H1 (cell line): ENCODE data around the gene PRSS2.

Experiments
- CEBPB ChIP-seq: IDR thresholded peaks from 2 replicates; pipeline ENCODE4 v1.6.1; 2012; ENCODE audit warnings: low read depth, low read length
- CREB1 ChIP-seq: IDR thresholded peaks from 2 replicates; pipeline ENCODE4 v1.6.1; 2012; ENCODE audit warnings: inconsistent platforms
- CTCF ChIP-seq, 3 experiments: IDR thresholded peaks; 1 replicate in 2 of 3; 2 replicates in 1 of 3; pipeline versions ENCODE4 v1.5.1 to v1.6.1; 2011; ENCODE audit warnings: low read length in 3 of 3, mild to moderate bottlenecking in 3 of 3, inconsistent platforms in 2 of 3, low read depth in 1 of 3, moderate library complexity in 1 of 3; ENCODE audit not compliant: insufficient read depth in 1 of 3; ENCODE audit errors: control extremely low read depth in 1 of 3
- EGR1 ChIP-seq: IDR thresholded peaks from 2 replicates; pipeline ENCODE4 v1.6.1; 2011; ENCODE audit warnings: low read depth, low read length, borderline replicate concordance
- EP300 ChIP-seq, 2 experiments: IDR thresholded peaks; 1 replicate in 1 of 2; 2 replicates in 1 of 2; pipeline ENCODE4 v1.6.1; 2011 to 2012; ENCODE audit warnings: low read depth in 2 of 2, low read length in 2 of 2, mild to moderate bottlenecking in 2 of 2, borderline replicate concordance in 1 of 2, inconsistent platforms in 1 of 2, moderate library complexity in 1 of 2
- EZH2 ChIP-seq: fragments of 200-600 bp; sonication (generic); IDR thresholded peaks from 2 replicates; pipeline ENCODE4 v1.7.1; 2012; ENCODE audit warnings: low read depth, mild to moderate bottlenecking, moderate library complexity, low read length, inconsistent platforms; ENCODE audit not compliant: severe bottlenecking
- POLR2A ChIP-seq, 2 experiments: IDR thresholded peaks; 1 replicate in 1 of 2; 2 replicates in 1 of 2; pipeline ENCODE4 v1.6.1; 2011; ENCODE audit warnings: low read depth in 2 of 2, low read length in 2 of 2, mild to moderate bottlenecking in 2 of 2; ENCODE audit errors: control extremely low read depth in 1 of 2
- POLR2AphosphoS5 ChIP-seq: IDR thresholded peaks from 2 replicates; pipeline ENCODE4 v1.6.1; 2011; ENCODE audit warnings: low read depth, low read length
- RBBP5 ChIP-seq: IDR thresholded peaks from 2 replicates; pipeline ENCODE4 v1.7.1; 2012; ENCODE audit warnings: low read depth, mild to moderate bottlenecking, inconsistent platforms, low read length, moderate library complexity, borderline replicate concordance
- RFX5 ChIP-seq: IDR thresholded peaks from 2 replicates; pipeline ENCODE4 v1.6.1; 2011; ENCODE audit warnings: low read depth, low read length, improper control_type of control experiment, borderline replicate concordance
- RNF2 ChIP-seq: fragments of 200-900, 300-1000 bp; sonication (generic); IDR thresholded peaks from 2 replicates; pipeline ENCODE4 v1.7.1; 2016; ENCODE audit warnings: borderline replicate concordance, low read depth, mild to moderate bottlenecking, antibody characterized with exemption, low read length; ENCODE audit not compliant: poor library complexity, severe bottlenecking; ENCODE audit errors: missing control alignments
- SUZ12 ChIP-seq: fragments of 200-600 bp; sonication (generic); IDR thresholded peaks from 2 replicates; pipeline ENCODE4 v1.6.1; 2012; ENCODE audit warnings: mild to moderate bottlenecking, inconsistent platforms, low read length, moderate library complexity, mixed read lengths
- TAF1 ChIP-seq: IDR thresholded peaks from 2 replicates; pipeline ENCODE4 v1.6.1; 2011; ENCODE audit warnings: mild to moderate bottlenecking, low read depth, low read length

DNA sequence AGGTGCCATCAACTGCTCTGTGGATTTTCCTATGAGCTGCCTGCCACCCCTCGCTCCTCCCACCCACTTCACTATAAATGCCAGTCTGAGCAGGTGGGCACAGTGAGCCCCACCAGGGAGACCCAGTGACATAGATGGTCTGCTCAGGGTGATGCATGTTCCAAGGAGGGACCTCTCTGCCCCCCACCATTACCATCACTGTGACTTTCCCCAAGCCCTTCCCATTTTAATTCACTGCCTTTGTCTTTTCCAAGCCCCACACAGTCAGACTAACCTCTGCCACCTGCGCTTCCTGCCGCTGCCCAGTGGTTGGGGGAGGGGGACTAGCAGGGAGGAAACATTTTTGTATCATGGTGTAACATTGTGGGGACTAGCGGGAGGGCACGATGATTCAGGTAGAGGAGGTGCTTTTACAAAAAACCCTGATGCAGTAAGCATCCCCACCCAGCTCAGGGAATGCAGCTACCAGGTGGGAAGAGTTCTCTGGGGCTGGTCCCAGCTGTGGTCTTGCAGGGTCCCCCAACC is 24.6 kb downstream of the PRSS2 start:
- TF ChIP-seq CTCF (IDR thresholded peaks at IDR 0.05; ENCODE audit: control extremely low read depth in 1 of 3, insufficient read depth in 1 of 3, low read depth in 1 of 3, low read length in 3 of 3): no peak
- TF ChIP-seq POLR2A (IDR thresholded peaks at IDR 0.05; ENCODE audit: control extremely low read depth in 1 of 2, low read depth in 2 of 2, low read length in 2 of 2): no peak; a peak in 1 of 3 replicates
- no peak for TF ChIP-seq CREB1
- TF ChIP-seq RNF2: no peak
- peak in 1 of 2 experiments; percentile 86; a peak in 1 of 3 replicates for TF ChIP-seq EP300 (IDR thresholded peaks at IDR 0.05; ENCODE audit: borderline replicate concordance in 1 of 2, low read depth in 2 of 2, low read length in 2 of 2)
- TF ChIP-seq CEBPB: no peak
- 0 out of 2 replicates have a peak, but pooled peaks have one; percentile 55 for TF ChIP-seq TAF1
- no peak for TF ChIP-seq SUZ12
- no peak for TF ChIP-seq EGR1
- no peak for TF ChIP-seq RBBP5
- TF ChIP-seq POLR2AphosphoS5: peak; percentile 66
- no peak for TF ChIP-seq EZH2
- TF ChIP-seq RFX5: no peak
